Measurements from ENCODE around the gene DZIP1L.
A peak's percentile ranks its signal among the peaks of the same experiment; 100 is the strongest.
"Not testable (repeated sequence)": the region's sequence is repeated elsewhere in the genome, so short reads cannot be mapped to it uniquely, and the experiment has no call there.

Gene DZIP1L, protein sequence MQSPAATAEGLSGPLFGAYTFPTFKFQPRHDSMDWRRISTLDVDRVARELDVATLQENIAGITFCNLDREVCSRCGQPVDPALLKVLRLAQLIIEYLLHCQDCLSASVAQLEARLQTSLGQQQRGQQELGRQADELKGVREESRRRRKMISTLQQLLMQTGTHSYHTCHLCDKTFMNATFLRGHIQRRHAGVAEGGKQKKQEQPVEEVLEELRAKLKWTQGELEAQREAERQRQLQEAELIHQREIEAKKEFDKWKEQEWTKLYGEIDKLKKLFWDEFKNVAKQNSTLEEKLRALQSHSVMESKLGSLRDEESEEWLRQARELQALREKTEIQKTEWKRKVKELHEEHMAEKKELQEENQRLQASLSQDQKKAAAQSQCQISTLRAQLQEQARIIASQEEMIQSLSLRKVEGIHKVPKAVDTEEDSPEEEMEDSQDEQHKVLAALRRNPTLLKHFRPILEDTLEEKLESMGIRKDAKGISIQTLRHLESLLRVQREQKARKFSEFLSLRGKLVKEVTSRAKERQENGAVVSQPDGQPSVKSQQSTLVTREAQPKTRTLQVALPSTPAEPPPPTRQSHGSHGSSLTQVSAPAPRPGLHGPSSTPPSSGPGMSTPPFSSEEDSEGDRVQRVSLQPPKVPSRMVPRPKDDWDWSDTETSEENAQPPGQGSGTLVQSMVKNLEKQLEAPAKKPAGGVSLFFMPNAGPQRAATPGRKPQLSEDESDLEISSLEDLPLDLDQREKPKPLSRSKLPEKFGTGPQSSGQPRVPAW

GRCh38 chr3:138114988-138115971 lies at the start of gene DZIP1L:
TSS of gene DZIP1L (minus strand) at chr3:138115608. CDS start at chr3:138103971, 11,637 bp downstream.
- DNase-seq: peak; percentile 19

- no peak for DNase-seq
These were observed 49.7 kb upstream of the DZIP1L start for GRCh38 chr3:138165061-138165460.

GRCh38 chr3:138157743-138158142 lies 42.3 kb upstream of the DZIP1L start:
- DNase-seq: no peak

DNA sequence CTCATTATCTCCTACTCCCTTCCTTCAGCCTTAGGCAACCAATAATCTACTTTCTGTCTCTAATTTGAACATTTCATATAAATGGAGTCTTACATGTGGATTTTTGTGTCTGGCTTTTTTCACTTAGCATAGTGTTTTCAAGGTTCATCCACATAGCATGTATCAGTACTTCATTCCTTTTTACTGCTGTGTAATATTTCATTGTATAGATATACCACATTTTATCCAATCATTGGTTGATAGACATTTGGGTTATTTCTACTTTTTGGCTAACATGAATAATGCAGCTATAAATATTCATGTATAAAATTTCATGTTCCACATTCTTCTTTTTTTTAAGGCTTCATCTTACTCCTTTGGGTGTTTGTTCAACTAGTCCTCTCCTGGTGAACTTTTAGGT lies 39.1 kb upstream of the DZIP1L start:
- no peak for DNase-seq

DNA sequence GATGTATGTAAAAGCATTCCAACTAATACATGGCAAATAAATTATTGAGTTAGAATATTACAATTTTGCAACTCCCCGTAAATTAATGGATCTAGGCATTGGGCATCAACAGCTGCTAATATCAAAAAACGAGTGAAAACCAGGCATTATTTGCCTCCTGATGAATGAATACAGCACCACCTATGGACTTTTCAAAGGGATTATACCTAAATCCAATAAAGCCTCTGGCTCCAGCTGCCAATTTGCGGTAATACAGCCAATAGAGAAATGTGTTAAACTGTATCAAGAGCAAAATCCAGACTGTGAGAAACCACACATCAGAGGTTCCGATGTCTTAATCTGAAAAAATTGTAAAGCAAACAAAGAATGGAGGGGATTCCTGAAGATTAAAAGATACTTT lies 33.1 kb upstream of the DZIP1L start:
- no peak for DNase-seq

DNA sequence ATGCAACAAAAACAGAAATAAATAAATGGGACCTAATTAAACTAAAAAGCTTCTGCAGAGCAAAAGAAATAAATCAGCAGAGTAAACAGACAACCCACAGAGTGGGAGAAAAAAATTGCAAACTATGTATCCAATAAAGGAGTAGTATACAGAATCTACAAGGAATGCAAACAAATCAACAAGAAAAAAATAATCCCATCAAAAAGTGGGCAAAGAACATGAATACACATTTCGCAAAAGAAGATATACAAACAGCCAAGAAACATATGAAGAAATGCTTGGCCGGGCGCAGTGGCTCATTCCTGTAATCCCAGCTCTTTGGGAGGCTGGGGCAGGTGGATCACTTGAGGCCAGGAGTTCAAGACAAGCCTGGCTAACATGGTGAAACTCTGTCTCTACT lies 26.8 kb upstream of the DZIP1L start:
- not testable (repeated sequence) for DNase-seq

DNA sequence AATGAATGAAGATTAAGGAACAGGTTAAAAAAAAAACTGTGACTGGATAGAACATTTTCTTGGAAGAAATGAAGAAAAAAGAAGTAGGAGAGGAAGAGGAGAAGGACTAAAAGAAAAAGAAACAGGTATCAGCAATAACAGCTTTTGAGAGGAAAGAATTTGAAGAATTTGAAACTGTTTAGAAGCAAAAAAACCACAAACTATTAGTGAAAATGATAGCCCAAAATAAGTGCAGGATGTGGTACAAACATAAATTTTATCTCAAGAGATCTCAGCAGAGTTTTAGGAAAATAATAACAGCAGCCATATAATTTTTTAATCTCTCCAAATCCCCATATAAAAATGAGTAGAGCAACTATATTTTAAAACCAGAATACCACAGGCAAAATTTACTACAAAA lies 25.5 kb upstream of the DZIP1L start:
- DNase-seq: no peak

DNA sequence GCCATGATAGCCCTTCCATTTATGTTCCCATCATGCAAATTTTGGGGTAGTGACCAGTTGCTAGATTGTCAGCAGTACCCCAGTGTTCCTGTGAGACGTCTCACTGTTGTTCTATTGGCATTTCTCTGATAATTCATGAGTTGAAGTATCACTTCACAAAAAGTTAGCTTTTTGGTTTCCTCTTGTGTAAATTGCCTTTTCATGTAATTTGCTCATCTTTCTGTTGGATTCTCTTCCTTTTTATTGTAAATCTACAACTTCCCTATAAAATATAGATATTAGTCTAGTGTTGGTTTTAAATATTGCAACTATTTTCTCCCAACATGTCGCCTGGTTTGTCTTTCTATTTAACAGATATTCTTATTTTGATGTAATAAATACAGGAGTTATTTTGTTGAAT lies 24.3 kb upstream of the DZIP1L start:
- DNase-seq: no peak

DNA sequence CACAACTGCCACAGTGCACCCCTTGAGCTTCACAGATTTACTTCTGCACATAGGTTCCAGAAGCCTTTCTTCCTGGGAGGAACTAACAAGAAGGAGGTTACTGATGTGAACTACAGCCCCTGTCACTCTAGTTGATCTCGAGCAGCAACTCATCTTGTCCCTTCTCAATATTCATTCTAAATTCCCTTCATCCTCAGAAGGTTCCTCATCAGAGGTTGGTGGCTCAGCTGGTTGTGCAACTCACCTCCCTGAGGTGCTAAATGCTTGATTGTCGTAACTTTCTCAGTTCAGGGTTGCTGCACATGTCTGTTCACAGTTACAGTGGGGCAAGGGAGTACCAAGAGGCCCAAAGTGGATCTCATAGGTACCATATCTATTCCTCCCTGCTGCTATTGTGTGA lies 22.5 kb upstream of the DZIP1L start:
- DNase-seq: no peak

DNA sequence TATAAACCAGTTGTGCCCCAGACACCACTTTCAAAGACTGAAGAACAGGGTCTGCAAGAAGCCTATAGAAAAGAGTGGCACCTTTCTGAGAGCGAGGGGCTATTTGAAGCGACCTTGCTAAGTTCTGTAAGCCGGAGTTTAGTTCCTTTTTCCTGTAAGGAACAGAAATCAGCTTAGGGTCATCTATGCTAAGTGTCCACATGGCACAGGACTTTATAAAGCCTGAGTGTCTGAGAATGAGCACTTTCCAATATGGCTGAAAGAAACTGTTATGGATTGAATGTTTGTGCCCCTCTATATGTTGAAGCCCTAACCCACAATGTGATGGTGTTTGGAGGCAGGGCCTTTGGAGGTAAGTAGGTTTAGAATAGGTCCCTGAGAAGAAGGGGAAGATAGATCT lies 20.8 kb upstream of the DZIP1L start:
- no peak for DNase-seq

DNA sequence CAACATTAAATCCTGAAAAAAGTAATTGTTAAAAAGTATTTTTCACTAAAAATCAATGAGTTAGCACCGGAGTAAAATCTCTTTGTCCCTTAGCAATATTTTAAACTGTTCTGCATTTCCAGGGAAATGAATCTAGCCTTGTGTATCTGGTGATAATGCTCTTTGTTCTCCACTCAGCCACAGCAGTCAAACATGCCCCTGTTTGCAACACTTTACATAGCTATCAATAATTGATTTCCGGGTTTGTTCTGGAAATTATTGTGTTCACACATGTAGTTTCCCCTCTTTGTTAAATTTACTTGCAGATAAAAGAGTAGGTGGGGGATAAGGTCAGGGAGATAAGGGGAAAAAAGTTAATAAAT lies 20.4 kb upstream of the DZIP1L start:
- no peak for DNase-seq

- no peak for DNase-seq
These were observed 19.9 kb upstream of the DZIP1L start for GRCh38 chr3:138135146-138135832.

DNA sequence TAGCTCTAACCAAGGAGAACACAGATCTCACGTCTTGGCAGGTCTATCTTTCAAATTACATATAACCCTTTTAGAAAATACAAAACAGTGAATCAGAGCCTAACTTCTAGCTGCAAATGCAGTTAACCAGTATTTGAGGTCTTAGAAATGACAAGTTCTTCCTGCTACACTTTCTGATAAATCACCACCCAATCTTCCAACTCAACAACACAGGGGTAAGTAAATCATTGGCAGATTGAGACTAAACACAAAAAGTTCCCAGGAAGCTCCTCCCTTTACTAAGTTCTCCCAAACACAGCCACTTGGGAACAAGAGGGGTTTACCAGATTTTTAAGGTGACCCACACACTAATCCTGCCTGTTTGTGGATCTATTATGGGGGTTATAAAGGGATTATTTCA lies 16.8 kb upstream of the DZIP1L start, which contains the start of gene A4GNT:
A4GNT (minus strand) TSS at position 152 of the 400 bp plus-strand sequence. CDS start 1,134 bp downstream, outside the sequence.
- DNase-seq: no peak

DNA sequence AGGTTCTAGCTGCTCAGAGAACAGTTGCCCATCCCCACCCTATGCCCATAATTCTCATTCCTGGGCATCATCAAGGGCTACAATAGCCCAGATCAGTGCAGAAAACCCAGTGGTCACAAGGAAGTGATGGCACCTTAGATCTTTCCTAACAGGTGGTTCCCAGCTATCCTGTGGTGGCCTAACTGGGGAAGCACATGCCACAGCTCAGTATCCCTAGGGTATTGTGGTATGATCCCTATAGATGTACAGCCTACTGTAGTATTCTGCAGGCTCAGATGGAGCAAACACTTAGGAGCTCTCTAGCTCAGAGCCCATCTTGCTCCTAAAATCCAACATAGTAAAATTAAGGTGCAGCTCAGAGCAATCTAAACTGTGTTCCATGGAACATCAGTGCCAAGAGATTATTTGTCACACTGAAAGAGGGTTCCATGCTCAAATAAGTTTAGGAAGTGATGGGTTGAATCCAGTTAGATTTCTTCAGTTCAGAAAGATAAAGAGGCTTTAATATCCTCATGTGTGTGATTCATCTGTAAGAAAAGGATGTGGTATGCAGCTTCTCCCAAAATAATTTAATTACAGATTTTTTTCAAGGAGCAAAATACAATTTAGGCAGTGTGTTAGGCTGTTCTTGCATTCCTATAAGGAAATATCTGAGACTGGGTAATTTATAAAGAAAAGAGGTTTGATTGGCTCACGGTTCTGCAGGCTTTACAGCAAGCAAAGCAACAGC lies 12.4 kb upstream of the DZIP1L start:
- DNase-seq: no peak

- DNase-seq: no peak
These were observed 10.3 kb upstream of the DZIP1L start for GRCh38 chr3:138125548-138126221.

DNA sequence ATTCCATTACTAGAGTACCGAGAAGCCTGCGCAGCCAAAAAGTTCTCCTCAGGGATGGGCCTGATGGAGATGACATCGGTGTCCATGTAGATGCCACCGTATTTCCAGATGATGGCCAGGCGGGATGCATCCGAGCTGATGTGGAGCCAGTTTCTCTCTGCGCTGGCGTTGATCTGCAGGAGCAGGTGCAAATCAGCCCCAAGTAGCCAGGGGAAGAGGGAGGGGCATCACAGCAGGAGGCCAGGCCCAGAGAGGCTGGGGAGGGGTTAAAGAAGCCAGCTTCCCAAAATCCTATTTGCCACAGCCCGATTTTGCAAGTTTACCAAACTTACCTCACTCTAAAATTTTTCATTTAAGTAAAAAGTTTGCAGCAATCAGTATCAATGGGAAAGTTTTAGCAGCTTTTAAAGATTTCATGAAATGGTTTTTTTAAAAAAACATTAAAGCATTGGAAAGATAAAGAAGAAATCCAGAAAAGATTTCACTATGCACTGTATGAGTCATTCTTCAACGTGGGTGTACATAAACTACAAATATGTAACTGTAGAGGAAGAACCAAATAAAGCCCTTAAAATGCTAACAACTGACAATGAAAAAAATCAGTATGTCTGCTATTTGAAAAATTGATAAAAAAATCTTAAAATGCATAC lies 9.4 kb upstream of the DZIP1L start:
- DNase-seq: no peak

GRCh38 chr3:138124188-138124587 lies 8.8 kb upstream of the DZIP1L start:
- DNase-seq: no peak

GRCh38 chr3:138119423-138119766 lies 4.0 kb upstream of the DZIP1L start:
- no peak for DNase-seq

GRCh38 chr3:138118612-138119422 lies 3.4 kb upstream of the DZIP1L start:
- peak; percentile 49 for DNase-seq
